ENCODE measurements around the gene RFXANK.

- TF ChIP-seq CTCF (conservative IDR thresholded peaks at IDR 0.05; ENCODE audit: low read length): no peak
- no peak for TF ChIP-seq EZH2phosphoT487 (IDR thresholded peaks at IDR 0.05; ENCODE audit: borderline replicate concordance)
Measured at GRCh38 chr19:19159534-19159933, 32.5 kb upstream of the RFXANK start.

All from Loucy (cell line).